GM21381 (cell line): ENCODE data around the gene MVD.
"Not testable (repeated sequence)": the region's sequence is repeated elsewhere in the genome, so short reads cannot be mapped to it uniquely, and the experiment has no call there.

Experiments
- ATAC-seq: cut with Tn5 transposase; IDR thresholded peaks from one replicate; pipeline ENCODE4 v1.9.1; 2021; ENCODE audit warnings: mild to moderate bottlenecking, moderate library complexity; ENCODE audit not compliant: unreplicated experiment

Gene MVD

GRCh38 chr16:88613911-88614817 is 48.7 kb downstream of the MVD start:
- no peak for ATAC-seq

GRCh38 chr16:88613293-88613692 is 49.6 kb downstream of the MVD start:
- no peak for ATAC-seq

- ATAC-seq, result no peak
Observed at GRCh38 chr16:88610909-88611812, 51.7 kb downstream of the MVD start.

- ATAC-seq, result no peak
Observed at GRCh38 chr16:88610080-88610479, 52.8 kb downstream of the MVD start.

GRCh38 chr16:88609426-88609825 is 53.5 kb downstream of the MVD start:
- not testable (repeated sequence) for ATAC-seq

- no peak for ATAC-seq
Observed at GRCh38 chr16:88608076-88608475, 54.8 kb downstream of the MVD start.

GRCh38 chr16:88606148-88606757 is 56.6 kb downstream of the MVD start:
- no peak for ATAC-seq

GRCh38 chr16:88605186-88606147 is 57.4 kb downstream of the MVD start:
- no peak for ATAC-seq

- no peak for ATAC-seq
Observed at GRCh38 chr16:88602091-88602490, 60.8 kb downstream of the MVD start.
